ENCODE results near the gene PDZD2.
A peak's percentile ranks its signal among the peaks of the same experiment; 100 is the strongest.

The PDZD2 gene

GRCh38 chr5:31901807-31902530, 263.0 kb downstream of the PDZD2 start:
- no peak for TF ChIP-seq CTCF (conservative IDR thresholded peaks at IDR 0.05; ENCODE audit: control insufficient read depth, insufficient read depth, low read depth, low read length)
- peak; percentile 20 for DNase-seq (ENCODE audit: low read depth)
- no peak overlapping the region for H3K4me3 ChIP-seq (ENCODE audit: control insufficient read depth, low read depth, low read length)

GRCh38 chr5:31908396-31908795, 269.5 kb downstream of the PDZD2 start:
- no peak for TF ChIP-seq CTCF (conservative IDR thresholded peaks at IDR 0.05; ENCODE audit: control insufficient read depth, insufficient read depth, low read depth, low read length)
- no peak overlapping the region for H3K4me3 ChIP-seq (ENCODE audit: control insufficient read depth, low read depth, low read length)
- DNase-seq (ENCODE audit: low read depth), result no peak

GRCh38 chr5:31909073-31909472, 270.1 kb downstream of the PDZD2 start:
- no peak for DNase-seq (ENCODE audit: low read depth)
- TF ChIP-seq CTCF (conservative IDR thresholded peaks at IDR 0.05; ENCODE audit: control insufficient read depth, insufficient read depth, low read depth, low read length), result no peak
- no peak overlapping the region for H3K4me3 ChIP-seq (ENCODE audit: control insufficient read depth, low read depth, low read length)

- TF ChIP-seq CTCF (conservative IDR thresholded peaks at IDR 0.05; ENCODE audit: control insufficient read depth, insufficient read depth, low read depth, low read length), result no peak
- DNase-seq (ENCODE audit: low read depth), result no peak
- no peak overlapping the region for H3K4me3 ChIP-seq (ENCODE audit: control insufficient read depth, low read depth, low read length)
These were observed 272.6 kb downstream of the PDZD2 start for GRCh38 chr5:31911291-31912265.

- H3K4me3 ChIP-seq (ENCODE audit: control insufficient read depth, low read depth, low read length), result no peak overlapping the region
- no peak for DNase-seq (ENCODE audit: low read depth)
- TF ChIP-seq CTCF (conservative IDR thresholded peaks at IDR 0.05; ENCODE audit: control insufficient read depth, insufficient read depth, low read depth, low read length), result no peak
These were observed 274.9 kb downstream of the PDZD2 start for GRCh38 chr5:31913808-31914207.

GRCh38 chr5:31916327-31916726, 277.4 kb downstream of the PDZD2 start:
- DNase-seq (ENCODE audit: low read depth), result no peak
- no peak overlapping the region for H3K4me3 ChIP-seq (ENCODE audit: control insufficient read depth, low read depth, low read length)
- TF ChIP-seq CTCF (conservative IDR thresholded peaks at IDR 0.05; ENCODE audit: control insufficient read depth, insufficient read depth, low read depth, low read length), result no peak
